Subcutaneous adipose tissue (tissue), 4 donors: ENCODE data around the gene RBAK. TPM values are rescaled to one million over a fixed set of nuclear protein-coding genes. Genes with fewer than 3 reads are reported as not detected.

Experiments
- CTCF ChIP-seq: fragments of 450-650 bp; IDR thresholded peaks from one replicate; pipeline ENCODE4 v1.5.1; 2016; ENCODE audit warnings: low read depth, mild to moderate bottlenecking, control low read depth, antibody characterized with exemption, moderate library complexity
- total RNA-seq, 4 donors: library from RNA; depleted of rRNA; stranded (reverse); fragments of >200 nt; gene quantifications; one replicate each; pipeline ENCODE4 v1.1.0, GENCODE V29; 2016

Gene RBAK
- 10 to 100 TPM in 2 of 4 donors, 1 to 10 TPM in 2; 9.5 to 14.7 (median 11.4) TPM for total RNA-seq

- no peak for TF ChIP-seq CTCF
Measured at GRCh38 chr7:5045558-5046396, at the start of gene RBAK. Gene RBAK (plus strand): TSS chr7:5045860. CDS start chr7:5048077, 2,217 bp downstream.

- TF ChIP-seq CTCF, result no peak
Measured at GRCh38 chr7:4996696-4997222, 48.9 kb upstream of the RBAK start.

DNA sequence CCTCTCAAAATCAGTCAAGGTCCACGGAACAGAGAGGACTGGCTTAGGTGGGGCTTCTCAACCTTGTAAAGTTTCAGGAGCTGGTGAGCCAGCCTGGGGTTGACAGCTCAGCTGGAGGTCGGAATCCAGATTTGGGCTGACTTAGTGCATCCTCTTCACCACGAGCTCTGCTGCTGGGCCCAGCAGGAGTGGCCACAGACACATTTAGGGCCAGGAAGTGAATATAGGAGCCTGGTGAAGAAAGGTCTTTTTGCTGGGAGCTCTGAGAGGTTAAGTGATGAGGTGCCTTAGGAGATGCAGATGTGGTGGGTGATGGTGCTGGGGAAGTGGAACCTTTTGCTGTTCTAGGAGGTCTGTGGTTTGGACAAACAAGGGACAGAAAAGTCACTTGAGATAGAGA is 47.4 kb upstream of the RBAK start:
- TF ChIP-seq CTCF, result no peak

GRCh38 chr7:4998910-4999309 is 46.8 kb upstream of the RBAK start:
- no peak for TF ChIP-seq CTCF

GRCh38 chr7:4999369-4999950 is 46.2 kb upstream of the RBAK start:
- no peak for TF ChIP-seq CTCF

GRCh38 chr7:5001003-5001402 is 44.7 kb upstream of the RBAK start:
- no peak for TF ChIP-seq CTCF

GRCh38 chr7:5001911-5002310 is 43.7 kb upstream of the RBAK start:
- no peak for TF ChIP-seq CTCF
